HepG2 (cell line): Measurements from ENCODE around the gene MRPL27. TPM values are rescaled to one million over a fixed set of nuclear protein-coding genes. Genes with fewer than 3 reads are reported as not detected.

ENCODE experiments used
- ATF7-NPFF ChIP-seq: sonication (generic); formaldehyde crosslinking; IDR thresholded peaks from 2 replicates; pipeline ENCODE4 v1.8.1; 2023; ENCODE audit warnings: mild to moderate bottlenecking, low read depth, missing genetic modification reagents, moderate library complexity
- CREB1 ChIP-seq, 2 experiments: fragments of 450-650 bp in 1 of 2; IDR thresholded peaks; 2 replicates each; pipeline ENCODE4 v1.6.1; 2016 to 2017; ENCODE audit warnings: control low read depth in 1 of 2, mild to moderate bottlenecking in 1 of 2, missing compliant biosample characterization in 1 of 2, missing genetic modification characterization in 1 of 2
- FOXC1 ChIP-seq: sonication (generic); formaldehyde crosslinking; IDR thresholded peaks from 2 replicates; pipeline ENCODE4 v1.8.0; 2022; ENCODE audit warnings: mild to moderate bottlenecking, missing genetic modification reagents, borderline replicate concordance
- GABPA ChIP-seq, 2 experiments: IDR thresholded peaks; 2 replicates each; pipeline ENCODE4 v1.6.1; 2011 to 2016; ENCODE audit warnings: low read depth in 2 of 2, low read length in 1 of 2, missing biosample characterization in 1 of 2, missing genetic modification characterization in 1 of 2
- HDAC2 ChIP-seq: sonication (generic); formaldehyde crosslinking; IDR thresholded peaks from 2 replicates; pipeline ENCODE4 v1.4.0; 2020; ENCODE audit warnings: missing genetic modification reagents
- IKZF4 ChIP-seq: sonication (generic); formaldehyde crosslinking; IDR thresholded peaks from 2 replicates; pipeline ENCODE4 v1.5.1; 2020; ENCODE audit warnings: borderline replicate concordance, mild to moderate bottlenecking, low read depth, missing genetic modification reagents; ENCODE audit errors: not compliant biosample characterization
- MTA1 ChIP-seq: sonication (generic); formaldehyde crosslinking; IDR thresholded peaks from 2 replicates; pipeline ENCODE4 v1.4.0; 2020; ENCODE audit warnings: missing genetic modification reagents, mild to moderate bottlenecking, borderline replicate concordance
- NCOA5 ChIP-seq: sonication (generic); formaldehyde crosslinking; IDR thresholded peaks from 2 replicates; pipeline ENCODE4 v1.4.0; 2020; ENCODE audit warnings: missing genetic modification reagents
- NKX3-1 ChIP-seq: sonication (generic); formaldehyde crosslinking; IDR thresholded peaks from 2 replicates; pipeline ENCODE4 v1.5.0; 2020; ENCODE audit warnings: missing genetic modification reagents
- PHB2 ChIP-seq: fragments of 450-650 bp; IDR thresholded peaks from 2 replicates; pipeline ENCODE4 v1.6.1; 2018; ENCODE audit not compliant: partially characterized antibody
- PHF21A ChIP-seq: sonication (generic); formaldehyde crosslinking; IDR thresholded peaks from 2 replicates; pipeline ENCODE4 v1.5.0; 2020; ENCODE audit warnings: mild to moderate bottlenecking, missing genetic modification reagents
- SCMH1 ChIP-seq: sonication (generic); formaldehyde crosslinking; IDR thresholded peaks from 2 replicates; pipeline ENCODE4 v1.9.0; 2021; ENCODE audit warnings: missing genetic modification reagents, mild to moderate bottlenecking, borderline replicate concordance
- SETDB1 ChIP-seq: sonication (generic); formaldehyde crosslinking; IDR thresholded peaks from 2 replicates; pipeline ENCODE4 v1.5.1; 2020; ENCODE audit warnings: missing genetic modification reagents, mild to moderate bottlenecking, borderline replicate concordance
- SMAD3 ChIP-seq: sonication (generic); formaldehyde crosslinking; IDR thresholded peaks from 2 replicates; pipeline ENCODE4 v1.4.0; 2020; ENCODE audit warnings: missing genetic modification reagents
- ZBTB1 ChIP-seq: sonication (generic); formaldehyde crosslinking; IDR thresholded peaks from 2 replicates; pipeline ENCODE4 v1.4.0; 2020; ENCODE audit warnings: missing genetic modification reagents, borderline replicate concordance
- ZNF10 ChIP-seq: sonication (generic); formaldehyde crosslinking; IDR thresholded peaks from 2 replicates; pipeline ENCODE4 v1.4.0; 2020; ENCODE audit warnings: mild to moderate bottlenecking, low read depth, missing genetic modification reagents, borderline replicate concordance
- ZNF282 ChIP-seq: fragments of 450-650 bp; IDR thresholded peaks from 2 replicates; pipeline ENCODE4 v1.6.1; 2018; ENCODE audit not compliant: partially characterized antibody
- ZNF33B ChIP-seq: sonication (generic); formaldehyde crosslinking; IDR thresholded peaks from 2 replicates; pipeline ENCODE4 v1.5.1; 2020; ENCODE audit warnings: mild to moderate bottlenecking, missing genetic modification reagents
- ZNF414 ChIP-seq: sonication (generic); formaldehyde crosslinking; IDR thresholded peaks from 2 replicates; pipeline ENCODE4 v1.5.0; 2020; ENCODE audit warnings: missing genetic modification reagents
- ZNF574 ChIP-seq: sonication (generic); formaldehyde crosslinking; IDR thresholded peaks from 2 replicates; pipeline ENCODE4 v1.4.0; 2020; ENCODE audit warnings: missing genetic modification reagents
- ZSCAN29 ChIP-seq: sonication (generic); formaldehyde crosslinking; conservative IDR thresholded peaks from 2 replicates; pipeline ENCODE4 v1.4.0; 2020; ENCODE audit warnings: mild to moderate bottlenecking, missing genetic modification reagents
- polyA plus RNA-seq, 8 experiments: library from polyadenylated mRNA; depleted of rRNA in 3 of 8; stranded (reverse) in 7 of 8; unstranded in 1 of 8; fragments of >200 nt; fragmentation: Illumina TruSeq in 4 of 8; extraction: Trizol in 4 of 8; gene quantifications; 2 replicates each; pipeline versions ENCODE4 v1.2.1 to v1.2.3, GENCODE V29; 2011 to 2016; ENCODE audit warnings: low read depth in 4 of 8, missing spikeins in 1 of 8, mixed read lengths in 1 of 8; ENCODE audit not compliant: insufficient read depth in 1 of 8
- total RNA-seq, 5 experiments: library from RNA; depleted of rRNA; stranded (reverse); fragments of >200 nt; fragmentation: Illumina TruSeq; extraction: Trizol; gene quantifications; 2 replicates each; pipeline ENCODE4 v1.2.3, GENCODE V29; 2016; ENCODE audit warnings: low read depth in 1 of 5
- TF ChIP-seq, protein P1 (sequence below): sonication (generic); formaldehyde crosslinking; IDR thresholded peaks from 2 replicates; pipeline ENCODE4 v1.4.0; 2020; ENCODE audit warnings: mild to moderate bottlenecking, low read depth, missing genetic modification reagents

Gene MRPL27
- total and polyA plus RNA-seq, 2 of the 13 experiments (the other 11 are each of a cell fraction or from before 2014, with no cell fraction given), result 137 to 217 TPM

GRCh38 chr17:50361561-50362480 lies 11.2 kb downstream of the MRPL27 start (continued):
- no peak for TF ChIP-seq SCMH1 (CRISPR knock-in tag)
- TF ChIP-seq HDAC2 (CRISPR knock-in tag), result 0 out of 2 replicates have a peak, but pooled peaks have one; percentile 28
- no peak for TF ChIP-seq NKX3-1 (CRISPR knock-in tag)
- TF ChIP-seq SMAD3, result no peak
- TF ChIP-seq ZNF10 (CRISPR knock-in tag), result no peak
- no peak for TF ChIP-seq ZNF282
- no peak for TF ChIP-seq ZBTB1 (CRISPR knock-in tag)
- TF ChIP-seq, protein P1, sequence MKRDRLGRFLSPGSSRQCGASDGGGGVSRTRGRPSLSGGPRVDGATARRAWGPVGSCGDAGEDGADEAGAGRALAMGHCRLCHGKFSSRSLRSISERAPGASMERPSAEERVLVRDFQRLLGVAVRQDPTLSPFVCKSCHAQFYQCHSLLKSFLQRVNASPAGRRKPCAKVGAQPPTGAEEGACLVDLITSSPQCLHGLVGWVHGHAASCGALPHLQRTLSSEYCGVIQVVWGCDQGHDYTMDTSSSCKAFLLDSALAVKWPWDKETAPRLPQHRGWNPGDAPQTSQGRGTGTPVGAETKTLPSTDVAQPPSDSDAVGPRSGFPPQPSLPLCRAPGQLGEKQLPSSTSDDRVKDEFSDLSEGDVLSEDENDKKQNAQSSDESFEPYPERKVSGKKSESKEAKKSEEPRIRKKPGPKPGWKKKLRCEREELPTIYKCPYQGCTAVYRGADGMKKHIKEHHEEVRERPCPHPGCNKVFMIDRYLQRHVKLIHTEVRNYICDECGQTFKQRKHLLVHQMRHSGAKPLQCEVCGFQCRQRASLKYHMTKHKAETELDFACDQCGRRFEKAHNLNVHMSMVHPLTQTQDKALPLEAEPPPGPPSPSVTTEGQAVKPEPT, result no peak
- TF ChIP-seq MTA1 (CRISPR knock-in tag), result no peak
- no peak for TF ChIP-seq CREB1 (IDR thresholded peaks at IDR 0.05)
- no peak for TF ChIP-seq CREB1 (CRISPR knock-in tag; IDR thresholded peaks at IDR 0.05)
- no peak for TF ChIP-seq ZSCAN29 (CRISPR knock-in tag)
- no peak for TF ChIP-seq NCOA5 (CRISPR knock-in tag)
- 0 out of 2 replicates have a peak, but pooled peaks have one; percentile 50 for TF ChIP-seq ZNF33B (CRISPR knock-in tag)
- TF ChIP-seq GABPA (IDR thresholded peaks at IDR 0.05; ENCODE audit: low read depth, low read length), result no peak
- TF ChIP-seq GABPA (CRISPR knock-in tag; IDR thresholded peaks at IDR 0.05; ENCODE audit: low read depth), result no peak
- TF ChIP-seq FOXC1, result peak; percentile 69; the same call in 1 of the 2 replicates
- no peak for TF ChIP-seq IKZF4 (CRISPR knock-in tag)
- TF ChIP-seq SETDB1 (CRISPR knock-in tag), result no peak
- TF ChIP-seq PHF21A (CRISPR knock-in tag), result 0 out of 2 replicates have a peak, but pooled peaks have one; percentile 30
- 0 out of 2 replicates have a peak, but pooled peaks have one; percentile 13 for TF ChIP-seq ZNF414 (CRISPR knock-in tag)
- TF ChIP-seq PHB2, result no peak
- no peak for TF ChIP-seq ATF7-NPFF (CRISPR knock-in tag)
- peak; percentile 80 for TF ChIP-seq ZNF574 (CRISPR knock-in tag)
